ENCODE measurements around the gene CYP26B1.

Gene CYP26B1

DNA sequence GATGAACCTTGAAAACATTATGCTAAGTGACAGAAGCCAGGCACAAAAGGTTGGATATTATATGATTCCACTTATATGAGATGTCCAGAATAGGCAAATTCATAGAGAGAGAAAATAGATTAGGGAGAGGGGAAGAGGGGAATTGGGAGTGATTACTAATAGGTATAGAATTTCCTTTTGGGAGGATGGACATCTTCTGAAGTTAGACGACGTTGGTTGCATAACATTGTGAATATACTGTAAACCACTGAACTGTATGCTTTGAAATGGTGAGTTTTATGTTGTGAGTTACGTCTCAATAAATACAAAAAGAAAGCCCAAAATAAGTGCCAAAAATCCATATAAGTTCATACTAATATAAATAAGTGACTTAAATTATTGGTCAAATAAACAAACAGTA is 18.6 kb upstream of the CYP26B1 start:
- no peak overlapping the region for H3K4me3 ChIP-seq (replicated peaks in 1 of 2; ENCODE audit: low read depth in 2 of 2, low read length in 2 of 2)
- TF ChIP-seq, protein P1, sequence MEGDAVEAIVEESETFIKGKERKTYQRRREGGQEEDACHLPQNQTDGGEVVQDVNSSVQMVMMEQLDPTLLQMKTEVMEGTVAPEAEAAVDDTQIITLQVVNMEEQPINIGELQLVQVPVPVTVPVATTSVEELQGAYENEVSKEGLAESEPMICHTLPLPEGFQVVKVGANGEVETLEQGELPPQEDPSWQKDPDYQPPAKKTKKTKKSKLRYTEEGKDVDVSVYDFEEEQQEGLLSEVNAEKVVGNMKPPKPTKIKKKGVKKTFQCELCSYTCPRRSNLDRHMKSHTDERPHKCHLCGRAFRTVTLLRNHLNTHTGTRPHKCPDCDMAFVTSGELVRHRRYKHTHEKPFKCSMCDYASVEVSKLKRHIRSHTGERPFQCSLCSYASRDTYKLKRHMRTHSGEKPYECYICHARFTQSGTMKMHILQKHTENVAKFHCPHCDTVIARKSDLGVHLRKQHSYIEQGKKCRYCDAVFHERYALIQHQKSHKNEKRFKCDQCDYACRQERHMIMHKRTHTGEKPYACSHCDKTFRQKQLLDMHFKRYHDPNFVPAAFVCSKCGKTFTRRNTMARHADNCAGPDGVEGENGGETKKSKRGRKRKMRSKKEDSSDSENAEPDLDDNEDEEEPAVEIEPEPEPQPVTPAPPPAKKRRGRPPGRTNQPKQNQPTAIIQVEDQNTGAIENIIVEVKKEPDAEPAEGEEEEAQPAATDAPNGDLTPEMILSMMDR (IDR thresholded peaks at IDR 0.05; ENCODE audit: low read depth, low read length): no peak
- peak in 1 of 2 donors; percentile 69 for DNase-seq (ENCODE audit: low read depth in 2 of 2)

DNA sequence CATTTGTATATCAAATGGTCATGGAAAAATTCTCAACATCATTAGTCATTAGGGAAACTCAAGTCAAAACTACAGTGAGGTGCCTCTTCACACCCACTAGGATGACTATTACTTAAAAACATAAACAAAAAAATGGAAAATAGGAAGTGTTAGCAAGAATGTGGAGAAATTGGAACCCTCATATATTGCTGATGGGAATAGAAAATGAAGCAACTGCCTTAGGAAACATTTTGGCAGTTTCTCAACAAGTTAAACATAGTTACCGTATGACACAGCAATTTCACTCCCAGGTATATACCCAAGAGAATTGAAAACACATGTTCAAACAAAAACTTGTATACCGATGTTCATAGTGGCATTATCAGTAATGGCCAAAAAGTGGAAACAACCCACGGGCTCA is 18.1 kb upstream of the CYP26B1 start:
- TF ChIP-seq, protein P1 (IDR thresholded peaks at IDR 0.05; ENCODE audit: low read depth, low read length): no peak

DNA sequence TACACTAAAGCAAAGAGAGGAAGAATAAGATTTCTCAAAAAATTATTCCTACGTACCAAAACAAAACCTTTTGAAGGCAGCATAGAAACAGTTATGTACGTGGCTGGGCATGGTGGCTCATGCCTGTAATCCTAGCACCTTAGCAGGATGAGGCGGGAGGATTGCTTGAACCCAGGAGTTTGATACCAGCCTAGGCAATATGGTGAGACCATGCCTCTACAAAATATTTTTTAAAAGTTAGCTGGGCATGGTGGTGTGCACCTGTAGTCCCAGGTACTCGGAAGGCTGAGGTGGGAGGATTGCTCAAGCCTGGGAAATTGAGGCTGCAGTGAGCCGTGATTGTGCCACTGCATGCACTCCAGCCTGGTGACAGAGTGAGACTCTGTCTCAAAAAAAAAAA is 14.9 kb upstream of the CYP26B1 start:
- H3K4me3 ChIP-seq (replicated peaks in 1 of 2; ENCODE audit: low read depth in 2 of 2, low read length in 2 of 2): no peak overlapping the region
- DNase-seq (ENCODE audit: low read depth in 2 of 2): no peak
- TF ChIP-seq, protein P1 (IDR thresholded peaks at IDR 0.05; ENCODE audit: low read depth, low read length): no peak

More for the DNA sequence above, 18.1 kb upstream of the CYP26B1 start:
- no peak overlapping the region for H3K4me3 ChIP-seq (replicated peaks in 1 of 2; ENCODE audit: low read depth in 2 of 2, low read length in 2 of 2)
- DNase-seq (ENCODE audit: low read depth in 2 of 2): peak in 1 of 2 donors; percentile 75

DNA sequence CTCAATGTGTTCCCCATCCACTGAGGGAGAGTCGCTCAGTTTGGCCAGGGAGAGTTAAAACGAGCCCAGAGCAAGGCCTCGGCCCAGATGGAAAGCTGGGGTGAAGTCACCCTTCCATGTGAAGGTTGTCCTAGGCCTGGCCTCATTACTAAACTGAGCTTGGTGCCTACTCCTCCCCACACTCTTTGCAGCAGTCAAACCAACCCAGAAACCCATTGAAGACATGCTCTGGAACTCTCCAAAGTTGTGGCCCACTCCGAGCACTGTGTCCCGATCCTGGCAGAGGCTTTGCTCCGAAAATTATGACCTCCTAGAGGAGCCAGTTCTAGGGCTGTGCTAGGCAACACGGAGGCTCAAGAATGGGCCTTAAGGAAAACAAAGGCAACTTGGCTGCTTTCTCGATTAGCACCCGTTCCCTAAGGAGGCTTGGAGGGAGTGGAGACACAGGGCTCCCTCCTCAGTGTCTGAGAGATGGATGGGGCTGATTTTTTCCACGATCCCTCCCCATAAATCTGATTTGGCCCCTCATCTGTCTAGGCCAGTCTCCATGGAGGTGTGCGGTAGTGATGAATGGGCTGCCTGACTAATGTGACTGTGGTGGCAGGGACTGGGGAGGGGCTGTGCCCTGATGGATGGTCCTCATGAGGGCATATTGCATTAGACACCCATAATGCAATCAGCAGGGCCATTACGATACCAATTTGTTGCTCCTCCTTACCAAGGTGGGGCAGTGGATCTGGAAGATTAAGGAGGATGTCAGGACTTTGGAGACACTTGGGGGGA is 11.7 kb upstream of the CYP26B1 start:
- no peak for DNase-seq (ENCODE audit: low read depth in 2 of 2)
- TF ChIP-seq, protein P1 (IDR thresholded peaks at IDR 0.05; ENCODE audit: low read depth, low read length): no peak
- no peak overlapping the region for H3K4me3 ChIP-seq (replicated peaks in 1 of 2; ENCODE audit: low read depth in 2 of 2, low read length in 2 of 2)

DNA sequence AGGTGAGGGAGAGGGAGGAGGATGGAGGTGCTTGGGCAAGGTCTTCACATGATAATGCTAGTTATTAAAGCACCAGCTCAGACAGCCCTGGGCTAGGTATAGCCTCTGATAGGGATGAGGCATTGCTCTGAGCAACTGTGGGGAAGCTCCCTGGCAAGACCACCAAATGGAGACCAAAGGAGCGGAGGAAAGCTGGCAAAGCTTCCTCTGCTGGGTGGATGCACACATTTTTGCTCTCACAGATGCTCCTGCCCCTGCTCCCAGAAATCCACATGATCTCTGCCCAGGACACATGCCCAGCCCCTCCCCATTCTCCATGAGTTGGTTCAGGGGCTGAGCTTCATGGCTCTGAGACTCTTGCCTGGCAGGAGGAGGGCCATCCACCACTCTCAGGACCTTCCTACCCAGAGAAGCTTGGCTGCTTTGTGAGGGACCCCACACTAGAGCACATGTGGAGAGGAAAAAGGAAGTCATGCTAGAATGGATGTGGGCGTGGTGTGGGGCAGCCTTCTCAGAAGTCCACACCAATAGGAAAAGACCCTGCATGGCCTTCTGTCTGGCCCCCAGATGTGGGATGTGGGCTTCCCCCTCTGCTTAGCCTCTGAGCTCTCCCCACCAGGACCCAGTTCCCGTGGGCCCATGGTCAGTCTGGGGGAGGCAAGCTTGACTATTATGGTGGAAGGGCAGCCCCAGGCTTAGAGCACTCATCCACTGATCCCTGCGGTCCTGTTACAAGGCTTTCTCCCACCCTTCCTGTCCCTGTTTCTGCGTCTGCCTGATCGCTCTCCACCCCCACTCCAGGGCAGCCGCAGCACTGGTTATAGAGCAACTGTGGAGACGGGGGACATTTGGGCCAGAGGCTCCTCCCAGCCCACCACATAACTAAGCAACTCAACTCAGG is 10.5 kb upstream of the CYP26B1 start:
- H3K4me3 ChIP-seq (replicated peaks in 1 of 2; ENCODE audit: low read depth in 2 of 2, low read length in 2 of 2): no peak overlapping the region
- TF ChIP-seq, protein P1 (IDR thresholded peaks at IDR 0.05; ENCODE audit: low read depth, low read length): no peak
- no peak for DNase-seq (ENCODE audit: low read depth in 2 of 2)

DNA sequence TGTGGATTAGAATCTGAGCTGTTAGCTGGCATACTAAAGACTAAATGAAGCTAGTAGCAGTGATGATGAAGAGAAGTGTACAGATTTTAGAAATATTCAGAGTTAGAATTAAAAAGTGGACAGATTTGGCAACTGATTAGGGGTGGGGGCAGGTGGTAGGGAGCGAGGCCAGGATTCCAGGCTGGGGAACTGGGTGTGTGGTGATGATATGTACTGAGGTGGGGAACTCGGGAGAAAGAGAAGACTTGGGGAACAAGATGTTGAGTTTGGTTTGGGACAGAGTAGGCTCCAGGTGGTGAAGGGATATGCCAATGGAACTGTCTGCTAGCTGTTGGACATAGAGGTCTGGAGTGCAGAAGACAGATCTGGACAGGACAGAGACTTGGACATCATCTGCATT is 9.2 kb upstream of the CYP26B1 start:
- no peak overlapping the region for H3K4me3 ChIP-seq (replicated peaks in 1 of 2; ENCODE audit: low read depth in 2 of 2, low read length in 2 of 2)
- TF ChIP-seq, protein P1 (IDR thresholded peaks at IDR 0.05; ENCODE audit: low read depth, low read length): no peak
- DNase-seq (ENCODE audit: low read depth in 2 of 2): no peak
